HG03064 (cell line): ENCODE data around the gene ZBTB25.

Experiments
- ATAC-seq: cut with Tn5 transposase; IDR thresholded peaks from one replicate; pipeline ENCODE4 v1.9.1; 2021; ENCODE audit warnings: low read depth; ENCODE audit not compliant: unreplicated experiment

The ZBTB25 gene

DNA sequence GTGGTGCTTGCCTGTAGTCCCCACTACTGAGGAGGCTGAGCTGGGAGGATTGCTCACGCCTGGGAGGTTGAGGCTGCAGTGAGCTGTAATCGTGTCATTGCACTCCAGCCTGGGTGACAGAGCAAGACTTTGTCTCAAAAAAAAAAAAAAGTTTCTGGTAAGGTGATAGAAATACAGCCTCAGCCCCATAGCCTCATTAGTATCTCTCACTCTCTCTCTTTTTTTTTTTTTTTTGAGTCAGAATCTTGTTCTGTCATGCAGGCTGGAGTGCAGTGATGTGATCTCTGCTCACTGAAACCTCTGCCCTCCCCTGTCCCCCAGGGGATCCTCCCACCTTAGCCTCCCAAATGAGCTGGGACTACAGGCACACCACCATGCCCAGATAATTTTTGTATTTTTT lies 96.3 kb downstream of the ZBTB25 start:
- ATAC-seq, result no peak

DNA sequence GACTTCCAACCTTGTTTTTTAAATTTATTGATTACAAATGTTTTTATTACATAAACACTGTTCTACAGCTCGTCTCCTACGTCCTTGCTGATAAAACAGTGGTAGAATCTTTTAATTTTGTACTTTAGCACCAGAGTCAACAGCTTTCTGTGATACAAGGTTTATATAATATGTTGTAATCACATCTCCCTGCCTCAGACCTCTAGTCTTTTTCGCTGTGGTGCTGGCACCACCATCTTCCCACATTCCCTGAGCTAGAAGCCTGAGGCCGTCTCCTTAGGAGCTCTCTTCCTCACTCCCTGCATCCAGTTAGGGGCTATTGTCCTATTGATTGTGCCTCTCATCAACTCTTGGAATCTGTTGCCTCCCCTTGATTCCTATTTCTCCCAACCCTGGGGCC lies 98.3 kb downstream of the ZBTB25 start:
- no peak for ATAC-seq

DNA sequence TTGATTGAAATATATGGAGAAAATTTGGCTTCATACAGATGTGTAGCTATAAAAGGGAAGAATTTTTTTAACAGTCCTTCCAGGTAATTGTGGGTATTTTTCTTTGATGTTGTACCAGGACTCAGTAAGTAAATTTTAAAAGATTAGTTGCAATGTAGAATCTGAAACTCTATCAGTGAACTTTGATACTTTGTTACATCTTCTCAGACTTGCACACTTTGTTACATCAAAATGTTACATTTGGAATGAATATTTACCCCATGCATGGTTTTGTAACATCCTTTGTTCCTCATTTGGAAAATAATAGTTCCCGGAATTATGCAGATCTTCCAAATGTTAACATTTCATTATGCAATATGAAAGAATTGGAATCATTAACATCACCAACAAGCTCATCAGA lies 101.7 kb downstream of the ZBTB25 start:
- no peak for ATAC-seq

DNA sequence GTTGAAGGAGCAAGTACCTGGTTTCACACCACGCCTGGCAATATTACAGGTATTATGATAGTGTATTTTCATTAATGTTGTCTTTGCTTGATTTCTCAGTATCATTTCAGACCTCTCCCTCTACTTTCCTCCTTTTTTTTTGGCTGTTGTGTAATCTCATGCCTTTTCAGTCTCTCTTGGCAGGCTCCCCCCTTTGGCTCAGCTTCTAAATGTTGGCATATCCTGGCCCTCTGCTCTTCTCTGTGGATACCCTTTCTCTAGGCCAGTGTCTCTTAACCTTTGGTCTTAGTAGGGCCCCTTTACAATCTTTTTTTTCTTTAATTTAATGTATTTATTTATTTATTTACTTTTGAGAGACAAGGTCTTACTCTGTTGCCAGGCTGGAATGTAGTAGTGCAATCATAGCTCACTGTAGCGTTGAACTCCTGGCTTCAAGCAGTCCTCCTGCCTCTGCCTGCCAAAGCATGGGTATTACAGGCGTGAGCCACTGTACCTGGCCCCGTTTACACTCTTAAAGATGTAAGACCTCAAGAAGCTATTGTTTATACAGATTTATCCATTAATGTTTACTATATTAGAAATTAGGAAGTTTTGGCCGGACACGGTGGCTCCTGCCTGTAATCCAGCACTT lies 102.7 kb downstream of the ZBTB25 start:
- ATAC-seq, result no peak
